DMS114 treated with DMSO at 0.1 percent for 48 hours (cell line): Measurements from ENCODE around the gene VWA3B.
"Not testable (repeated sequence)": the region's sequence is repeated elsewhere in the genome, so short reads cannot be mapped to it uniquely, and the experiment has no call there.

Source experiments
- DNase-seq: peaks from one replicate; lab custom pipeline; 2025; ENCODE audit not compliant: unreplicated experiment; lab: John Stamatoyannopoulos, UW

The VWA3B gene

GRCh38 chr2:98295721-98296414 lies 208.9 kb downstream of the VWA3B start:
- DNase-seq, result no peak

GRCh38 chr2:98296440-98296839 lies 209.5 kb downstream of the VWA3B start:
- no peak for DNase-seq

GRCh38 chr2:98297817-98298682 lies 211.1 kb downstream of the VWA3B start:
- no peak for DNase-seq

- DNase-seq, result no peak
Measured at GRCh38 chr2:98298683-98299164, 211.8 kb downstream of the VWA3B start.

- no peak for DNase-seq
Measured at GRCh38 chr2:98299211-98299905, 212.4 kb downstream of the VWA3B start.

- no peak for DNase-seq
Measured at GRCh38 chr2:98300141-98300874, 213.3 kb downstream of the VWA3B start.

GRCh38 chr2:98301469-98301868 lies 214.5 kb downstream of the VWA3B start:
- no peak for DNase-seq

- not testable (repeated sequence) for DNase-seq
Measured at GRCh38 chr2:98307131-98307696, 220.2 kb downstream of the VWA3B start.

- DNase-seq, result no peak
Measured at GRCh38 chr2:98308068-98308467, 221.1 kb downstream of the VWA3B start.

GRCh38 chr2:98308532-98308931 lies 221.6 kb downstream of the VWA3B start:
- DNase-seq, result no peak

GRCh38 chr2:98309580-98309979 lies 222.6 kb downstream of the VWA3B start:
- DNase-seq, result no peak

- DNase-seq, result no peak
Measured at GRCh38 chr2:98310010-98310409, 223.0 kb downstream of the VWA3B start.

- DNase-seq, result no peak
Measured at GRCh38 chr2:98311090-98311489, 224.1 kb downstream of the VWA3B start.

GRCh38 chr2:98311771-98312545 lies 225.0 kb downstream of the VWA3B start:
- no peak for DNase-seq

GRCh38 chr2:98313492-98314250 lies 226.7 kb downstream of the VWA3B start:
- DNase-seq, result no peak

- DNase-seq, result no peak
Measured at GRCh38 chr2:98314251-98314650, 227.3 kb downstream of the VWA3B start.

- DNase-seq, result no peak
Measured at GRCh38 chr2:98315957-98316356, 229.0 kb downstream of the VWA3B start.

- DNase-seq, result no peak
Measured at GRCh38 chr2:98317214-98317613, 230.2 kb downstream of the VWA3B start.

GRCh38 chr2:98320171-98320570 lies 233.2 kb downstream of the VWA3B start:
- not testable (repeated sequence) for DNase-seq
